Breast epithelium (tissue), 3 donors: Measurements from ENCODE around the gene CAAP1.

Experiments
- CTCF ChIP-seq, 3 donors: fragments of 450-650 bp; IDR thresholded peaks; one replicate each; pipeline ENCODE4 v1.5.1; 2016 to 2017; ENCODE audit warnings: antibody characterized with exemption in 3 of 3, mild to moderate bottlenecking in 3 of 3, moderate library complexity in 3 of 3
- POLR2A ChIP-seq: fragments of 450-650 bp; IDR thresholded peaks from one replicate; pipeline ENCODE4 v1.6.1; 2016; ENCODE audit warnings: antibody characterized with exemption, mild to moderate bottlenecking, moderate library complexity
- POLR2AphosphoS5 ChIP-seq, 3 donors: sonication (generic); formaldehyde crosslinking; IDR thresholded peaks; one replicate each; pipeline ENCODE4 v1.6.1; 2017; ENCODE audit warnings: antibody characterized with exemption in 3 of 3

- TF ChIP-seq CTCF (IDR thresholded peaks at IDR 0.05) (no peak), POLR2AphosphoS5 (IDR thresholded peaks at IDR 0.05) (no peak), POLR2A (no peak)
Observed at GRCh38 chr9:26801772-26802171, 90.8 kb downstream of the CAAP1 start.
